AG04450 (cell line): ENCODE measurements around the gene ADARB2. TPM values are rescaled to one million over a fixed set of nuclear protein-coding genes. Genes with fewer than 3 reads are reported as not detected.

Experiments used
- CTCF ChIA-PET: fragments of 300-600, 350-600 bp; formaldehyde crosslinking; extraction: SDS; loops from one replicate; lab custom pipeline; 2022; ENCODE audit warnings: antibody characterized with exemption, inconsistent platforms; lab: Charles Lee
- POLR2A ChIA-PET: fragments of 350-600 bp; formaldehyde crosslinking; extraction: SDS; loops from one replicate; lab custom pipeline; 2021; ENCODE audit warnings: antibody characterized with exemption, inconsistent platforms; lab: Yijun Ruan, JAX
- DNase-seq: peaks from one replicate; pipeline ENCODE4 v3.0.0-alpha.2; 2011; ENCODE audit warnings: low read depth, low spot score
- H3K27ac ChIP-seq: one replicate; pipeline ENCODE4 v1.5.1; 2012; ENCODE audit warnings: low read depth, low read length, control low read depth
- H3K27me3 ChIP-seq: one replicate; pipeline ENCODE4 v1.6.0; 2012; ENCODE audit warnings: low read length; ENCODE audit not compliant: control insufficient read depth, insufficient read depth
- H3K4me3 ChIP-seq: 2 replicates; pipeline ENCODE4 v1.5.1; 2011; ENCODE audit warnings: mild to moderate bottlenecking, low read depth, low read length, control low read depth
- H3K9me3 ChIP-seq: 2 replicates; pipeline ENCODE4 v1.5.1; 2012; ENCODE audit warnings: low read length; ENCODE audit not compliant: control insufficient read depth, insufficient read depth
- polyA plus RNA-seq: library from polyadenylated mRNA; depleted of rRNA; stranded (reverse); fragments of >200 nt; gene quantifications from 2 replicates; pipeline ENCODE4 v1.2.3, GENCODE V29; 2011
- TF ChIP-seq, protein P1 (sequence below): IDR thresholded peaks from 2 replicates; pipeline ENCODE4 v1.5.1; 2011; ENCODE audit warnings: low read depth, low read length, control low read depth, inconsistent platforms

The ADARB2 gene
- polyA plus RNA-seq, 1 experiment, result not detected

DNA sequence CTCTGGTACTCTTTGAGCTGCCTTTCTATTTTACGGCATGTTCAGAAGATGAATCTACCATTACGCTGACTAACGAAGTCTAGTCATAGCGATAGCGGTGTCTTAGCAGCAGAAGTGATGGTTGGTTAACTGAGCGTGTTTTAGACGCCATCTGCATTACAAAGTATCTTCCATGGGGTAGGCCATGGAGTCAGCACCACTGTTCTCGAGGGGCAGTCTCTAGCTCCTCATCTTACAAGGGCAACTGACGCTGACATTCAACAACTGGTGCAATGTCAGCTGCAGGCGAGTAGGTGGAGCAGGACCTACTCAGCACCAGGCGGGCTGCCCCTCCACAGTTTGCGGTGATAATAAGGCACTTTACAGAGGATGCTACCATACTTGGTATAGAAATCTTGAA is 88.7 kb downstream of the ADARB2 start:
- ChIA-PET POLR2A (no interaction called here), CTCF (no interaction called here)
- no peak for DNase-seq
- Histone ChIP-seq H3K27ac (no peak overlapping the region), H3K9me3 (peaks cover 81% of the 10 kb centered on the region), H3K4me3 (no peak overlapping the region), H3K27me3 (no peaks in the 10 kb centered on the region)
- TF ChIP-seq, protein P1, sequence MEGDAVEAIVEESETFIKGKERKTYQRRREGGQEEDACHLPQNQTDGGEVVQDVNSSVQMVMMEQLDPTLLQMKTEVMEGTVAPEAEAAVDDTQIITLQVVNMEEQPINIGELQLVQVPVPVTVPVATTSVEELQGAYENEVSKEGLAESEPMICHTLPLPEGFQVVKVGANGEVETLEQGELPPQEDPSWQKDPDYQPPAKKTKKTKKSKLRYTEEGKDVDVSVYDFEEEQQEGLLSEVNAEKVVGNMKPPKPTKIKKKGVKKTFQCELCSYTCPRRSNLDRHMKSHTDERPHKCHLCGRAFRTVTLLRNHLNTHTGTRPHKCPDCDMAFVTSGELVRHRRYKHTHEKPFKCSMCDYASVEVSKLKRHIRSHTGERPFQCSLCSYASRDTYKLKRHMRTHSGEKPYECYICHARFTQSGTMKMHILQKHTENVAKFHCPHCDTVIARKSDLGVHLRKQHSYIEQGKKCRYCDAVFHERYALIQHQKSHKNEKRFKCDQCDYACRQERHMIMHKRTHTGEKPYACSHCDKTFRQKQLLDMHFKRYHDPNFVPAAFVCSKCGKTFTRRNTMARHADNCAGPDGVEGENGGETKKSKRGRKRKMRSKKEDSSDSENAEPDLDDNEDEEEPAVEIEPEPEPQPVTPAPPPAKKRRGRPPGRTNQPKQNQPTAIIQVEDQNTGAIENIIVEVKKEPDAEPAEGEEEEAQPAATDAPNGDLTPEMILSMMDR, result no peak

DNA sequence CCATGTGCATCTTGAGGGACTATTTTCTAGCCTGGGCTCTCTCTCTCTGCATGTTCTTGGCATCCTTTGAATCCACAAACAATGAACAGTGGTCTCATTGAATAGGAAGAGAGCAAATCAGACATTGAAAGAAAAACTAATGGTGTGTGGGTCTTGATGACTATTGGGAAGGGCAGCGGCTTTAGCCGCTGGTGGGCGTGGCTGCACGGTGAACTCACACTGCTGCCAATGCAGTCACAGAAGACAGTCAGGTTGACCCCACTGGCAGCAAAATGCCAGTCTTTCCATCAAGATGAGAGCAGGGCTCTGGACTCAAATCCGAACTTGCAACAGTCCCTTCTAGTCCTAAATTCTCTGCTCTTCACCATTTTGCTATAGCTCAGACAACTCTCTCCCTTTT is 91.0 kb downstream of the ADARB2 start:
- no peak for DNase-seq
- H3K4me3 ChIP-seq, result no peak overlapping the region
- CTCF ChIA-PET, result no interaction called here

DNA sequence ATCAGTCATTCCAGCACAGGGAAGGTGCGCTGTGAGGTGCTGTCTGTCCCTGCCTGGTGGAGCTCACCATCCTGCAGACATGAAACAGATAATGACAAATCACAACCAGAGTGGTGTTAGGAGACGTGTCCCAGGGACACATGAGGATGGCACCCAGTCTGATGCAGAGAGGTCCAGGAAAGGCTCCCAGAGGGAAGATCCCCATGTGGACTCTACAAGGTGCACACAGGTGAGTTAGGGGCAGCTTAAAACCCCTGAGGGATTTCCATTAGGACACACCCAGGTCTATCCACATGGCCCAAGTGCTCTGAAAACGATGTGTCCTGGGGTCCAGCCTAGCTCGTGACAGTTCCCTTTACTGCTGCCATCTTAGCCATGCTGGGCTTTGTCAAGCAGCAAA is 91.4 kb downstream of the ADARB2 start:
- H3K9me3 ChIP-seq, result peaks cover 69% of the 10 kb centered on the region
- ChIA-PET POLR2A (no interaction called here), CTCF (no interaction called here)
- DNase-seq, result no peak
- H3K27ac ChIP-seq, result no peak overlapping the region
- no peaks in the 10 kb centered on the region for H3K27me3 ChIP-seq
- TF ChIP-seq, protein P1, result no peak
- no peak overlapping the region for H3K4me3 ChIP-seq

More for the DNA sequence above, 91.0 kb downstream of the ADARB2 start:
- Histone ChIP-seq H3K27ac (no peak overlapping the region), H3K27me3 (no peaks in the 10 kb centered on the region), H3K9me3 (peaks cover 73% of the 10 kb centered on the region)
- TF ChIP-seq, protein P1, result no peak
- POLR2A ChIA-PET, result no interaction called here

DNA sequence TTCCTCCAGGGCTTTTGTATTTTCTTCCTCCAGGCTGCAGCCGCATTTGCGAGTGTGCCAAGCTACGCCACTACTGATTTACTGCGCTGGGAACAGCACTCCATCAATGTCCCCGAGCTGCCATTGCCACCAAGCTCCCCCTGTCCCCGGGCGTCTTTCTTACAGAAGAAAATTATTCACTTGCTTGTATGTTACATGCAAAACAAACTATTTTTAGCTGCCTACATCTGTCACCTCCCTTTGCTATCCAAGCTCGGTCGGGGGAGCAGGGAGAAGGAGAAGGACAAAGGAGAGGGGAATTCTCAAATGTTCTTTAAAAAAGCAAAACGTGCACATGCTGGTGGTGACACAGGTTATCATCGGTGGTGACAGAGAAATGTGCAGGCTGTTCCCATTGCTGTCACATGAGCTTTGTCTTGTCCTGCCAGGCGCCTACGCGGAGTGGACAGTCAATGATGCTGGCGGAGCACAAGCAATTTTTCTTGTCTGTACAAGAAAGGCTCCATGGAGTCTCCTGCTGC is 93.1 kb downstream of the ADARB2 start:
- DNase-seq, result no peak
- POLR2A ChIA-PET, result no interaction called here
- CTCF ChIA-PET, result no interaction called here
- H3K27ac ChIP-seq, result no peak overlapping the region
- H3K4me3 ChIP-seq, result no peak overlapping the region
- TF ChIP-seq, protein P1, result no peak
- no peaks in the 10 kb centered on the region for H3K27me3 ChIP-seq
- peaks cover 63% of the 10 kb centered on the region for H3K9me3 ChIP-seq

DNA sequence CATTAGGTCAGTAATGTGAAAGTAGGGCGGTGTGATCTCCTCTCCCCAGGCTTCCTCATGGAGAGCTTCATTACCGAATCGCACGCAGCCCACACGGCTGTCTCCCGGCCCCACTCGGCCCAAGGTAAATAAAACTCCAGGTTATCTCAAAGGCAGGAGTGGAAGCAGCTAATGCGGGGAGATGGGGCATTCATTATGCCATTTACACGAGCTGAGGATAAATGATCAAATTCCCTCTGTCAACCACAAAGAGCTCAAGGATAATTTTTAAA is 93.5 kb downstream of the ADARB2 start:
- ChIA-PET POLR2A (no interaction called here), CTCF (no interaction called here)
- no peak overlapping the region for H3K4me3 ChIP-seq
- peaks cover 64% of the 10 kb centered on the region for H3K9me3 ChIP-seq
- no peak overlapping the region for H3K27ac ChIP-seq
- H3K27me3 ChIP-seq, result no peaks in the 10 kb centered on the region
- DNase-seq, result no peak
- TF ChIP-seq, protein P1, result no peak
